Neuronal stem cell (in vitro differentiated cells): ENCODE measurements around the gene YY1.

Source experiments
- DNase-seq: peaks from one replicate; pipeline ENCODE4 v3.0.0-alpha.2; 2013; ENCODE audit warnings: low spot score
- H2AFZ ChIP-seq: one replicate; pipeline ENCODE4 v1.6.1; 2013; ENCODE audit warnings: mild to moderate bottlenecking, low read length, inconsistent platforms
- H2AK5ac ChIP-seq: 2 replicates; pipeline ENCODE4 v1.6.1; 2013; ENCODE audit warnings: low read depth, mild to moderate bottlenecking, inconsistent platforms, low read length, moderate library complexity, mixed read lengths
- H2BK120ac ChIP-seq: 2 replicates; pipeline ENCODE4 v1.6.1; 2013; ENCODE audit warnings: low read depth, mild to moderate bottlenecking, inconsistent platforms, low read length, moderate library complexity, mixed read lengths
- H2BK12ac ChIP-seq: one replicate; pipeline ENCODE4 v1.6.1; 2013; ENCODE audit warnings: low read length, inconsistent platforms
- H2BK15ac ChIP-seq: 2 replicates; pipeline ENCODE4 v1.6.1; 2013; ENCODE audit warnings: mild to moderate bottlenecking, low read length, inconsistent platforms, mixed read lengths
- H2BK5ac ChIP-seq: one replicate; pipeline ENCODE4 v1.6.1; 2013; ENCODE audit warnings: inconsistent platforms, mild to moderate bottlenecking, low read length, moderate library complexity
- H3K14ac ChIP-seq: one replicate; pipeline ENCODE4 v1.6.1; 2013; ENCODE audit warnings: low read length, inconsistent platforms
- H3K18ac ChIP-seq: 2 replicates; pipeline ENCODE4 v1.6.1; 2013; ENCODE audit warnings: low read length, inconsistent platforms
- H3K23ac ChIP-seq: 2 replicates; pipeline ENCODE4 v1.6.1; 2013; ENCODE audit warnings: low read depth, mild to moderate bottlenecking, mixed read lengths, low read length, inconsistent platforms; ENCODE audit not compliant: poor library complexity
- H3K27ac ChIP-seq: replicated peaks from 3 replicates; pipeline ENCODE4 v1.5.1; 2013; ENCODE audit warnings: low read length, inconsistent platforms
- H3K27me3 ChIP-seq, 3 experiments: 2 replicates each; pipeline ENCODE4 v1.6.1; 2013; ENCODE audit warnings: low read length in 3 of 3, mild to moderate bottlenecking in 2 of 3, inconsistent platforms in 1 of 3, low read depth in 1 of 3, mixed read lengths in 1 of 3, moderate library complexity in 1 of 3; ENCODE audit not compliant: control insufficient read depth in 3 of 3, insufficient read depth in 3 of 3
- H3K36me3 ChIP-seq, 2 donors: replicated peaks in 1 of 2; 2 replicates each; pipeline ENCODE4 v1.6.1; 2013; ENCODE audit warnings: low read length in 2 of 2; ENCODE audit not compliant: control insufficient read depth in 2 of 2, insufficient read depth in 2 of 2
- H3K4ac ChIP-seq: 2 replicates; pipeline ENCODE4 v1.6.1; 2013; ENCODE audit warnings: inconsistent platforms, mild to moderate bottlenecking, low read length, moderate library complexity
- H3K4me1 ChIP-seq, 2 donors: 1 replicate in 1 of 2; 2 replicates in 1 of 2; pipeline ENCODE4 v1.6.1; 2013; ENCODE audit warnings: low read length in 2 of 2, low read depth in 1 of 2; ENCODE audit not compliant: control insufficient read depth in 2 of 2, insufficient read depth in 1 of 2
- H3K4me2 ChIP-seq: one replicate; pipeline ENCODE4 v1.6.1; 2013; ENCODE audit warnings: mild to moderate bottlenecking, low read length, inconsistent platforms; ENCODE audit not compliant: insufficient read depth, poor library complexity, severe bottlenecking
- H3K4me3 ChIP-seq, 2 donors: 2 replicates each; pipeline ENCODE4 v1.5.1; 2013; ENCODE audit warnings: low read length in 2 of 2, mild to moderate bottlenecking in 2 of 2, inconsistent platforms in 1 of 2, moderate library complexity in 1 of 2
- H3K79me1 ChIP-seq: one replicate; pipeline ENCODE4 v1.6.1; 2013; ENCODE audit warnings: low read depth, mild to moderate bottlenecking, inconsistent platforms, low read length, moderate library complexity
- H3K9ac ChIP-seq: one replicate; pipeline ENCODE4 v1.6.1; 2013; ENCODE audit warnings: mild to moderate bottlenecking, low read depth, low read length, inconsistent platforms; ENCODE audit not compliant: poor library complexity
- H3K9me3 ChIP-seq, 2 donors: replicated peaks in 1 of 2; 2 replicates each; pipeline versions ENCODE3 to v1.6.1; 2013; ENCODE audit warnings: low read length in 2 of 2, mild to moderate bottlenecking in 2 of 2, inconsistent platforms in 1 of 2, low read depth in 1 of 2, mixed read lengths in 1 of 2, moderate library complexity in 1 of 2; ENCODE audit not compliant: control insufficient read depth in 2 of 2, insufficient read depth in 1 of 2
- H4K8ac ChIP-seq: one replicate; pipeline ENCODE4 v1.6.1; 2013; ENCODE audit warnings: low read depth, mild to moderate bottlenecking, inconsistent platforms, low read length, moderate library complexity
- H4K91ac ChIP-seq: one replicate; pipeline ENCODE4 v1.6.1; 2013; ENCODE audit warnings: low read length, low read depth, mild to moderate bottlenecking, inconsistent platforms; ENCODE audit not compliant: poor library complexity
- WGBS, 2 donors: extraction: QIAGEN DNeasy Blood & Tissue Kit; methylation state at CpG; one replicate each; pipeline ENCODE4 v1.1.7; 2013; ENCODE audit warnings: missing lambda C conversion rate in 2 of 2, mixed read lengths in 1 of 2; ENCODE audit not compliant: insufficient read length in 2 of 2, insufficient replicate concordance in 1 of 2; ENCODE audit errors: extremely low coverage in 2 of 2; 5-methylcytosine and 5-hydroxymethylcytosine counted together

YY1 gene

GRCh38 chr14:100268591-100269207, 29.8 kb downstream of the YY1 start:
- Histone ChIP-seq H3K9ac (no peak overlapping the region), H3K9me3 (peaks cover 0 to 13% of the 10 kb centered on the region in 2 donors), H2BK120ac (no peak overlapping the region), H2BK15ac (no peak overlapping the region), H2AFZ (no peak overlapping the region), H3K18ac (no peak overlapping the region), H2BK12ac (no peak overlapping the region), H3K14ac (no peak overlapping the region), H3K23ac (no peak overlapping the region), H3K4ac (no peak overlapping the region), H3K36me3 (peaks cover 5 to 74% of the 10 kb centered on the region in 2 donors), H2AK5ac (no peak overlapping the region), H3K79me1 (no peaks in the 10 kb centered on the region), H3K4me3 (no peak overlapping the region), H4K91ac (no peak overlapping the region), H4K8ac (no peak overlapping the region), H3K4me2 (no peak overlapping the region), H3K27ac (no peak overlapping the region), H3K4me1 (no peaks in the 10 kb centered on the region), H2BK5ac (no peak overlapping the region), H3K27me3 (no peaks in the 10 kb centered on the region)
- WGBS, 2 donors, result no CpG with 5 or more reads among the region's 7 CpGs
- no peak for DNase-seq

GRCh38 chr14:100271247-100271939, 32.4 kb downstream of the YY1 start:
- no CpG with 5 or more reads among the region's 10 CpGs for WGBS, 2 donors
- H3K36me3 ChIP-seq, result peaks cover 11 to 78% of the 10 kb centered on the region in 2 donors
- H3K27ac ChIP-seq, result no peak overlapping the region

GRCh38 chr14:100274250-100274649, 35.3 kb downstream of the YY1 start:
- Histone ChIP-seq H3K4me3 (no peak overlapping the region), H3K4ac (no peak overlapping the region), H3K23ac (no peak overlapping the region), H3K9ac (no peak overlapping the region), H4K8ac (no peak overlapping the region), H3K27me3 (no peaks in the 10 kb centered on the region), H3K27ac (no peak overlapping the region), H3K9me3 (peaks cover 0 to 13% of the 10 kb centered on the region in 2 donors), H3K79me1 (peaks cover 2% of the 10 kb centered on the region), H3K18ac (no peak overlapping the region), H2AK5ac (no peak overlapping the region), H4K91ac (no peak overlapping the region), H2BK5ac (no peak overlapping the region), H2BK120ac (no peak overlapping the region), H3K36me3 (peaks cover 19 to 79% of the 10 kb centered on the region in 2 donors), H2BK12ac (no peak overlapping the region), H2BK15ac (no peak overlapping the region), H3K14ac (no peak overlapping the region), H3K4me2 (no peak overlapping the region), H3K4me1 (peaks cover 1 to 3% of the 10 kb centered on the region in 2 donors), H2AFZ (no peak overlapping the region)
- DNase-seq, result no peak
- WGBS, 2 donors, result no CpG with 5 or more reads among the region's 4 CpGs

More at GRCh38 chr14:100271247-100271939, 32.4 kb downstream of the YY1 start:
- H2BK15ac ChIP-seq, result no peak overlapping the region
- no peak overlapping the region for H3K4me2 ChIP-seq
- no peak overlapping the region for H3K23ac ChIP-seq
- no peak overlapping the region for H3K4me3 ChIP-seq
- H3K14ac ChIP-seq, result no peak overlapping the region
- no peak overlapping the region for H4K8ac ChIP-seq
- H2AK5ac ChIP-seq, result no peak overlapping the region
- no peak overlapping the region for H4K91ac ChIP-seq
- peaks cover 0 to 13% of the 10 kb centered on the region in 2 donors for H3K9me3 ChIP-seq
- no peaks in the 10 kb centered on the region for H3K27me3 ChIP-seq
- H3K79me1 ChIP-seq, result peaks cover 2% of the 10 kb centered on the region
- no peak overlapping the region for H3K9ac ChIP-seq
- peaks cover 1 to 3% of the 10 kb centered on the region in 2 donors for H3K4me1 ChIP-seq
- H2BK5ac ChIP-seq, result no peak overlapping the region
- H2AFZ ChIP-seq, result no peak overlapping the region
- H2BK12ac ChIP-seq, result no peak overlapping the region
- H3K18ac ChIP-seq, result no peak overlapping the region
- DNase-seq, result no peak
- no peak overlapping the region for H3K4ac ChIP-seq
- H2BK120ac ChIP-seq, result no peak overlapping the region

- H3K9ac ChIP-seq, result no peak overlapping the region
- peaks cover 19 to 83% of the 10 kb centered on the region in 2 donors for H3K36me3 ChIP-seq
- no peak overlapping the region for H2BK12ac ChIP-seq
- no peak overlapping the region for H3K4me3 ChIP-seq
- H3K18ac ChIP-seq, result no peak overlapping the region
- no CpG with 5 or more reads among the region's 7 CpGs for WGBS, 2 donors
- H3K79me1 ChIP-seq, result peaks cover 2% of the 10 kb centered on the region
- H2BK15ac ChIP-seq, result no peak overlapping the region
- no peak overlapping the region for H3K27ac ChIP-seq
- no peak overlapping the region for H3K4me2 ChIP-seq
- H2BK120ac ChIP-seq, result no peak overlapping the region
- no peak overlapping the region for H2AFZ ChIP-seq
- H3K4ac ChIP-seq, result no peak overlapping the region
- no peak overlapping the region for H2AK5ac ChIP-seq
- H3K9me3 ChIP-seq, result peaks cover 0 to 13% of the 10 kb centered on the region in 2 donors
- H3K14ac ChIP-seq, result no peak overlapping the region
- DNase-seq, result no peak
- H3K27me3 ChIP-seq, result no peaks in the 10 kb centered on the region
- H4K8ac ChIP-seq, result no peak overlapping the region
- no peak overlapping the region for H4K91ac ChIP-seq
- H3K4me1 ChIP-seq, result peaks cover 1 to 3% of the 10 kb centered on the region in 2 donors
- no peak overlapping the region for H3K23ac ChIP-seq
- H2BK5ac ChIP-seq, result no peak overlapping the region
These were observed 36.3 kb downstream of the YY1 start for GRCh38 chr14:100275214-100275613.
